HG03521 (cell line): Measurements from ENCODE around the gene IQCK.

Experiments used
- ATAC-seq: cut with Tn5 transposase; IDR thresholded peaks from one replicate; pipeline ENCODE4 v1.9.1; 2021; ENCODE audit warnings: mild to moderate bottlenecking, moderate library complexity; ENCODE audit not compliant: unreplicated experiment

IQCK gene

DNA sequence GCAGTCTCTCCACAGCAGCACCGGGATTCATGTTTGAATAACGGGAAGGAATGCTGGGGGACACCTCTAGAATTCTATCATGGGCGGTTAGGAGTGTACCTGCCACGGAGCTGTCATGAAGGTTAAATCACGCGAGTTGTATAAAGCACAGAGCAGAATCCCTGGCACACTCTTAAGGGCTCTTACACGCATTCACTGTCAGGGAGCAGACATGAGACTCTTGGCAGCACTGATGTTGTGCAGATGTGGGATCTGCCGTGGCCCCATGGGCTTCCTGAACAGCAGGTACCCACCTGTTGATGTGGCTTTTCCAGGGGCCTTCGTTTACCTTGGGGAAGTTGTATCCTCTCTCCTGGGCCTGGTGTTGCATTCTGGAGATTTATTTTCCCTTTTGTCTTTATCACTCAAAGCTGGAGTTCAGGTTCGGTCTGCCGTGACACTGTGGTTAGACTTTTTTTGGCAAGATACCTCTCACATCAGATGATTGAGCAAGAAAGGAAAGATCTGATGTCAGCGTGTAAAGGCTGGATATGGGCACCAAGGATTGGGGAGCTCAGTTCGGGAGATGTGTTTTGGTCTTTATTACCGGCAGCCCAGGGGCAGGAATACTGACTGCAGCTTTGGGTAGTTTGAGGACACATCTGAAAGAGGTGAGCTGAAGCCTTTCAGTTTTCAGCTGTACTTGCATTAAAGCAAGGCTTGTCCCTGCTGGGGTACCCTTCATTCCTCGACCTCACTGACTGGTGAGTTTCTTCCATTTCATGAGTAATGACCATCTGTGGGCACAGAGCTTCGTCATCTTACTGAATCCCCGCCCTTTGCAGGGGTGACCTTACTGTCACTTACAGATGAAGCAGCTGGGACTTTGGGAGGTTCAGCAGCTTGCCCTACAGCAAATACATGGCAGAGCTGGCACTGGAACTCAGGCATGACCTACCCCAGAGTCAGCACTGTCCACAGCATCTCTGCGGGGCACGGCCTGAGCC, 19.3 kb upstream of the IQCK start:
- ATAC-seq = no peak

DNA sequence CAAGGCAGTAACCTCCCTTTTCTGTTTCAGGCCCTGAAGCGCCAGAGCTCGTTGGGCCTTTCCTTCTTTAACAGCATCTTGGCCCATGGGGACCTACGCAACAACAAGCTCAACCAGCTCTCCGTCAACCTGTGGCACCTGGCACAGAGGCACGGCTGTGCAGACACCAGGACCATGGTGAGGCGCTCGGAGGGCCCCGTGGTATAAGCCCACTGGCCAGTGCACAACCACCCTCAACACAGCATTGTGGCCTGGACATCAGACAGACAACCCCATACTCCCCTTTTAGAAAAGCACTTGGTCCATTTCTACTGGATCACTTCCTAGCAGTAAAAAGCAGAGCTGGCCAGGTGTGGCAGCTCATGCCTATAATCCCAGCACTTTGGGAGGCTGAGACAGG, 18.6 kb upstream of the IQCK start:
- no peak for ATAC-seq

DNA sequence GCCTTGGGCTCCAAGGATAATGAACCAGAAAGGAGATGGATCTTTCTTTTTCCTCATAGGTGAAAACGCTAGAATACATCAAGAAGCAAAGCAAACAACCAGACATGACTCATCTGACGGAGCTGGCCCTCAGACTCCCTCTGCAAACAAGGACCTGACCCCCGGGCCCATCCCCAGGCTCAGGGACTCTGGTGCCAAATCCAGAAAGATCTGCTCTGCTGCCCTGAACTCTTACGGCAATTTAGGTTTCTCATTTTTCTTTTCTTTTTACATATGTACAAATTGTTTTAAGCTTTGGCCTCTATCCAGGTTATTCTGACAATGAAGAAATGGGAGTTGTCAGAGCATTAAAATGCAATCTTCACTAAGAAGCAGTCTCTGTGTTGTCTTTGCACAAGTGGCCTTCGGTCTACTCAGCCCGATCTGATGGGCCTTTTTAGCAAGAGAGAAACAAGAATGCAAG, 17.7 kb upstream of the IQCK start:
- ATAC-seq = no peak

DNA sequence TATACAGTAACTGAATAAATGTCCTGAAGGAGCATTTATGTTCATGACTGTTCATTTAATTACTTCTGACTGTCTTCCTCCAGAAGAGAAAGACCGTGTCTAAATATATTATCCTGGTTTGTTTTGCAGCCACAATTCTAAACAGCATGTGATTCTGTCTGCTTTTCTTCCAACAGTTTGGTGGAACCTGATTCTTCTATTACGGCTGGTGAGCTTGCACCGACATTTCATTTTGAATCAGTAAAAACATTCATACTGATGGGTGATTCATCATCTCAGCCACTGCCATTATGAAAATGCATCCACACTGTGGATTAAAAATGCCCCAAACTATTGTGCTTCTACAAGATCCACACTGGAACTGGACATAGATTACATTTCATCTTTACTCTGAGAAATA, 17.0 kb upstream of the IQCK start:
- no peak for ATAC-seq

DNA sequence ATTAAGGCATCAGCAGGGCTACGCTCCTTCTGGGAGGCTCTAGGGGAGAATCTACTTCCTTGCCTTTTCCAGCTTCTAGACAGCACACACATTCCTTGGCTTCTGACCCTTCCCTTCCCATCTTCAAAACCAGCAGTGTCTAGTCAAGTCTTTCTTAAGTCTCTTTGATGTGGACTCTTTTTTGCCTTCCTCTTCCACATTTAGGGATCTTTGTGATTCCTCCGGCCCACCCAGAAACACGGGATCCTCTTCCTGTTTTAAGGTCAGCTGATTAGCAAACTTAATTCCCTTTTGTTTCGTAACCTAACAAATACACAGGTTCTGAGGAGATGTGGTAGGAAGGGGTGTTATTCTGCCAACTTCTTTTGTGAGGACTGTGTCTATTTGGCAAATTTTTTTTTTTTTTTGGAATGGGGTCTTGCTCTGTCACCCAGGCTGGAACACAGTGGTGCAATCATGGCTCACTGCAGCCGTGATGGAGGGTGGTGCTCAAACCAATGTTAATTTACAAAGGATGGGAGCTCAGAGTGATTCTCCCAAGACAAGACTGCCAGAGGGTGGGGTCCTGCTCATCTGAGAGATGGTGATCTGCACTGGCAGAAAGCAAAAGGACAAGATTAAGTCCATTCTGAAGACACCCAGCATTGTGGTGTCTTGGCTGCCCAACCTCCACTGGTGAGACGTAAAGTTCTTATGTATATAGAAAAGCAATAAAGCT, 14.7 kb upstream of the IQCK start:
- ATAC-seq = no peak

DNA sequence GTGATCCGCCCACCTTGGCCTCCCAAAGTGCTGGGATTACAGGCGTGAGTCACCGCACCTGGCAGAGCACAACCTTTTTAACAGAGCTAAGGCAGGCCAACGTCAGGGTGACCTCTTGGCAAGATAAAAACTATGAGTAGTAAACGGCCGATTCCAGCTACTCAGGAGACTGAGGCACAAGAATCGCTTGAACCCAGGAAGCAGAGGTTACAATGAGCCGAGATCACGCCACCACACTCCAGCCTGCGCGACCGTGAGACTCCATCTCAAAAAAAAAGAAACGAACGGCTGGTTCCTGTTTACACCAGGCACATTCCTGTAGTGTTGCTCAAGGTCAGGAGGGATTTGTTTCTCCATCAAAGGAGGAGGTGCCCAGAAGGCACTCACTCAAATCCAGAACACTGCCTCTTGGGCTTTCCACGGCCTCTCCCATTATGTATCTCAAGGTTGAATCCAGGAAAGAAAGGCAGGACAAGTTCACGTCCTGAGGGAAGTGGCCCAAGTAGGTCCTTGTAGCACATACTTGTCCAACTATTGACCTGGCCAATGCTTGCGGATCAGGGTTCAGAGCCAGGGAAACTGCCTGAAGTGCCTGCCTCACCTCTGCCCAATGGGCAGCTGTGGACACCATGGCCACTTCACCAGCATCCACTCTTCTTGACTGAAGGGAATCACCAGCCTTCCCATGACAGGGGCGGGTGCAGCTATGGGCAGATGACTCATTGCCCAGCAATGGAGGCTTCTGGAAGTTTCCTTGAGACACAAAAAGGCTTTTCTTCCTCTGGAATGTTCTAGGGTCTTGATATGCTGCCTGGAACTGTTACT, 13.5 kb upstream of the IQCK start:
- ATAC-seq = no peak

DNA sequence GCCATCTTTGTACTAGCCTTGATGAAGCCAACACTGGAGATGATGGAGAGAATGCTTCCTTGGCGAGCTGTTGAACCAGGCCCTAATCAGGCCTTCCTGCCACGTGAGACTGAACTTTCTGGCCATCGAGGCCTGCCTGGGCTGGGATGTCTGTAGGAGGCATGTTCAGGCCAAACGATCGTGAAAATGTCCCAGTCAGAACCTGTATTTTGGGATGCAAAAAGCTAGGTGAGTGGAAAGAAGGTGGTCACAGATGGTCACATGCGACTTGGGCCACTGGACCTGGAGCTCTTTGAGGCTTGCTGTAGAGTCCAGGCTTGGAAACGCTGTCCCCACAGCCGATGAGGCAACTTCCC, 12.9 kb upstream of the IQCK start:
- ATAC-seq = no peak

DNA sequence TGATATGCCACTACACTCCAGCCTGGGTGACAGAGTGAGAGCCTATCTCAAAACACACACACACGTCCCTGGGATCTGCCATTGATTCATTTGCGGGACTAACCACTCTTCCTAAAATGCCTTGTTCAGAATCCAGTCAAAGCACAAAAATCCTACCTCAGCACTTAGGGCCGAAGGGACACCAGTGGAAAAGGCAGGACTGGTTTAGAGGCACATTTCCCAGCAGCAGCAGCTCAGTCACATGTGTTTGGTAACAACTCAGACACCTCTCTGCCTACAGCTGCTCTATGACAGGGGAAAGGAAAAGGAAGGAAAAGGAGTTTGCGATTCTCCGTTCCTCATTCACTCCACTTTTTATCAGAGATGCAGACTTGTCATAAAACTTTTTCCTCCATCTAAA, 12.2 kb upstream of the IQCK start:
- ATAC-seq = no peak

DNA sequence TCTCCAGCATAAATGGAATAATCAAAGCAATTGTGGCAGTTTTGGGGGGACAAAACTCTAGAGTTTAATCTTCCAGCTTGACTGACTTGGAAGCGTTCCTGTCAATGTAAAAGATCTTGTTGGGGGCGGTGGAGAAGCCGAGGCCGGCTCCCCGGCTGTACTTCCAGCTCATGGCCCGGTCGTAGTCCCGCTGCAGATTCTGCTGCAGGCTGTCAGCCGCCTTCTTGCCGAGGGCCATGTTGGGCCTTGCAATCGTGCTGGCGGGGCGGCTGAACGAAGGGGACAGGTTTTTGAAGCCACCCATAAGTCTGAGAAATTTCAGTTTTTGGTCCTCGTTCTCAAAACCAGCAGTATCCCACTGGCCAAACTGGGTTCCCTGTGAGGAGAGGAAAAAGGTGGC, 11.2 kb upstream of the IQCK start:
- ATAC-seq = no peak

DNA sequence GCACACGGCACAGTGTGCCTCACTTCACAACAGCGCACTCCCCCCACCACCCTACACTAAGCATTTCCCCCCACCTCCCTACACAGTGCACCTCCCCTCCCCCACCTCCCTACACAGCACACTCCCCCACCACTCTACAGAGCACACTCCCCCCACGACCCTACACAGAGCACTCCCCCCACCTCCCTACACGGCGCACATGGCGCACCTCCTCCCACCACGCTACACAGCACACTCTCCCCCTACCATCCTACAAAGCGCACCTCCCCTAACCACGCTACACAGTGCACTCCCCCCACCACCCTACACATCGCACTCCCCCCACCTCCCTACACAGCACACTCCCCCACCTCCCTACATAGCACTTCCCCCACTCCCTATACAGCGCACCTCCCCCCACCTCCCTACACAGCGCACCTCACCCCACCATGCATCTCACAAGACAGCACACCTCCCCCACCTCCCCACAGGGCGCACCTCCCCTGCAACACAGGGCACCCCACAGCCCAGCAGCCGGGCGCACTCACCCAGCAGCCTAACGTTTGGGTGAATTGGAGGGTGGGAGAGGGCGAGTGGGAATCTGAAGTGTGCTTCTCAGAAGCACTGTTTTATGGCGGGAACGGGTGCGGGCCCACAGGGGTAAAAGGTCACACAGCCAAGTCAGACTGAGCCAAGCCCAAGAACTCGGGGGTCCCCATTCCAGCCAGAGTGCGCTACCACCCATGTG, 10.3 kb upstream of the IQCK start:
- ATAC-seq = no peak

DNA sequence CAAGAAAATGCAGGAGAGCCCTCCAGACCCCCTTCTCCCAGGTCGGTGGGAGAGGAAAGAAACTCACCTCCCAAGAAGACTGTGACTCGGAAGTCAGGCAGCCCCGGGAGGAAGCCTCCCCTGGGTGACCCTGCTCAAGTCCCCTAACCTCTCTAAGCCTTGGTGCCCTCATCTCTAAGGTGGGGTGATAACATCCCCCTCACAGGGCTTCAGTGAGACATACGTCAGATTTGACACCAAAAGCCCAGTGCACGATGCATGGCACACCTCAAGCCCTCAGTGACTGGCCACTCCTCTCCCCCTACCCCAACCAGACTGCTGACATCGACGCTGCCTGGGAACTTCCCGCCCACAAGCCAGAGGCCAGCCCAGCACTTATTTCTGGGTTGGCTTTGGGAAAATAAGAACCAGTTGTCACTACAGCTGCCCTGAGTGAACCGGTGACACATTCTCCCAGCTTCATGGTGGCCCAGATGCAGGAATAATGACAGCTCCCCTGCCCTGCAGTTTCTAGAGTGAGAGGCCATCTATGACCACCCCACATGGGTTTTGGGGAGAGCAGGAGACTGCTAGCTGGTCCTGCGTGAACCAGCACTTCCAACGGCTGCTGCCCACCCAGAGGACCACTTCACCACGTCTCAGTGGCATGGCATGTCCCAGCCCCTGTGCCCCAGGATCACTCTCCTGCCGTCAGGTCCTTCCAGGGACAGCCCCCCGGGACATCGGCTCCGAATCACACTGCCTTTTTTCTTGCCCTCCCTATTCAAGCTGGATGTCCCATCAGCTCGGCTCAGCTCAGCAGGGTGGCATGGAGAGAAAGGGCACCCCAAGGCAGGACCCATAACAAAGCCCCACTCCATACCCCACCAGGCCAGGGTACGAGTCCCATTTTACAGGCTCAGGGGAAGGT, 9.5 kb upstream of the IQCK start:
- no peak for ATAC-seq

DNA sequence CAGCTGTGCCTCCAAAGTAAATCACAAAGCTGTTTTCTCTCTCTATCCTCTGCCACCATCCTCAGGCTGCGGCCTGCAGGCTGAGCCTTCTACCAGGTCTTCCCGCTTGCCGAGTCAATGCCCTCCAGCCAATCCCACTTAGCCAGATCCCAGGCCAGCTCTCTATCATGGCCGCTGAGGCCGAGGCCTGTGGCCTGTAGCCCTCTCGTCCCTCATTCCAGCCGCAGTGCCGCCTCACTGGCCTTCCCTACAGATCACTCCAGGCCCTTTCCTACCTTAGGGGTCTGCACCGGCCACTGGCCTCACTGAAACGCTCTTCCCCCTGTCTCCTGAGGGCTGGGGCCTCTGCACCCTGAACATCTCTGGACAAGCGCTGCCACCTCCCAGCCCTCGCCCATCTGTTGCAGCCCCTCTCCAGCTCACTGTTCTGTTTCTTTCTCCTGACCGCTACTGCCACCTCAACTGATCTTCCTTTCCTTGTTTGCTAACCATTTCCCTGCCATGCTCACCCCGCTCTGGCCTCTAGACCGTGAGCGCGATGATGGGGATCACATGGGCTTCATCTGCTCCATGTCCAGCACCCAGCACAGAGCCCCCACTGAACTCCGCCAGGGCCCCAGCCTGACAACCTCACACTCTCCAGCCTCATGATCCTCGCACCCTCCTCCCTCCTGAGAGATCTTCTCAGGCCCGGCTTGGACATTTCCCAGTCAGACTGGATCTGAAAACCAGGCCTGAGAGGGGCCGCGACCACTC, 8.5 kb upstream of the IQCK start:
- ATAC-seq = no peak

DNA sequence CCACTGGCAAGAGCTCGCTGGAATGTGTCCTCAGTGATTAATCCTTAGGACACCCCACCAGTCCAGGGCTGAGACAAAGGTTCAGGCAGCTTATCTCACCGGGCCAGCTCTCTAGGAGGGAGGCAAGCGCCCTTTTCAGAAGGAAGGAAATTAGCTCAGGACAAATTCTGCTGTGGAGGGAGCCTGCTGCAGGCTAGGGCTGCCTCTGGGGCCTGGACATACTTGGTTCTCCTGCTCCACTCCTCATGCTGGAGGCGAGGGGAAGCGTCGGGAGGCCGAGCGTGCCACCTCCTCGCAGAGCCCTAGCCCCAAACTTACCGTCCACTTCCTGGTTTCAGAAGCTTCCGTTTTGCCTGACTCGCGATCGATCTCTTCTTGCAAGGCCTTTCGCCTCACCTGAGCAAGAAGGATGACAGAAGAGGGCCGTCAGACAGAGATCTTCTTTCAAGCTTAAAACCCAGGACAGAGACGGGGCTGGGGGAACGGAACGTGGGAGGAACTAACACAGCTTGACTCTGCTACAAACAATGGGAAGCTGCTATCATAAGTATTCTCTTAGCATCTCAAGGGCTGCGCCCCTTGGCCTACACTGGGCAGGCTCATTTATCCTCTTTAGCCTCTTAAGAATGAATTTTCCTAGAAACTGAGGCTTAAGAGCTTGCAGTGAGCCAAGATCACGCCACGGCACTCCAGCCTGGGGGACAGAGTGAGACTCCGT, 7.7 kb upstream of the IQCK start:
- no peak for ATAC-seq

DNA sequence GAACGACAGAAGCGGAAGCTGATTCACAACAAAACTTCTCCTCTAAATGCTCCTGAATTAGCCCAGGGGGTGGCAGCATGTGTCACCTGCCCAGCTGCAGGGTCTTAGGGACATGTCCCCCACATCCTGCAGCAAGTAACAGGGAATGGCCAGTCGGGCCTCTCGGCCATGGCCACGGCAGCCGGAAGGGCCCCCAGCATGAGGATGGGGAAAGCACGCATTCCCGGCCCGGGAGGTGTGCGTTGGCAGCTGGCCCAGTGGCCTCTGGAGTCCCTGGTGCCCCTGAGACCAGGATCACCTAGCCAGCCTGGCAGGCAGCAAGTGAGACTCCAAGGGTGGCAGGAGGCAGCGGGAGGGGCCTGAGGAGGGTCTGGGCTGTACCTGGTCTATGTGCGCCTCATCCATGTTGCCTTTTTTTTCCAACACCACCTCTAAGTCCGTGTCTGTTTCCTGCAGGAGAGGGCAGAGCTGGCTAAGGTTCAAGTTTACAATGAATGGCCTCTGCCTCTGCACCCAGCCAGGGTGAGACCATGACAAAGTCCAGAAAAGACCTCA, 7.0 kb upstream of the IQCK start:
- ATAC-seq = no peak

DNA sequence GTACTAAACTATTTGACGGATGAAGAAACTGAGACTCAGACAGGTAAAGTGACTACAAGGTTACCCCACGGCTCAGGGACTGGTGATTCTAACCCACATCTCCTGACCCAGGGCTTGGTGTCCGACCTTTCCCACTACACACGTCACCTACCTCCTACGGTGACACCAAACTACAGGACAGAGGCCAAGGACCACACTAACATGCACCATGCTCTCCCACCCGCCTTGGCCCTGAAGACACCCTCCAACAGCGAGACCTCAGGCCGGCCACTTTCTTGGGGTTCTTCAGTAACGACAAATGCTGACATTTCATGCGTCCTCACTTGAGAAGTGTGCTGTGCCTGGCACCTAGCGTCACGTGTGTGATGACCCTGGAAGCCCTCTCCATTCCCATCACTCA, 6.4 kb upstream of the IQCK start:
- no peak for ATAC-seq

DNA sequence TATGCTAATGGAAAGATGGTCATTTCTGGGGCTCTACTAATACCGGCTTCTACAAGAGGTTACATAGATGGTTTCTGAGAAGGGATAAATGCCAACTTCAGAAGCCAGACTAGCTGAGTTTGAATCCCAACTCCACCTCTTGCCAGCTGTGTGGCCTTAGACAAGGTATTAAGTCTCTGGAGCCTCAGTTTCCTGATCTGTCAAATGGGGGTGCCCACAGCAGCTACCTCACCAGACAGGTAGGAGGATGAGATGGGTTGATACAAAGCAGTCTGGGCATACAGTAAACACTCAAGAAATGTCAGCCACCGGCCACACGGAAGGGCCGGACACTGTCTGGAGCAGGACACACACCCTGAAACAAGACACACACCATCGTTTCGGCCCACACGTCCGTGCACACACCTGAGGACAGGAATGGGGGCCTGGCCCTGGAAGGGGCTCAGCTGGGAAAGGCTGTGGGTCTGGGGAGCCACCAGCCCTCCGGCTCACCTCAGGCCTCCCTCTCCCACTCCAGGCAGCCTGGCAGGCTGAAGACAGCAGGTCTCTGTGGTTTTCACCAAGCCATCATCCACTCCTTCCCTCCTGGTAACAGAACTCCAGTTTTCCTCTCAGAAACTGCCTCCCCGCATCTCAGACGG, 5.5 kb upstream of the IQCK start:
- ATAC-seq = no peak

DNA sequence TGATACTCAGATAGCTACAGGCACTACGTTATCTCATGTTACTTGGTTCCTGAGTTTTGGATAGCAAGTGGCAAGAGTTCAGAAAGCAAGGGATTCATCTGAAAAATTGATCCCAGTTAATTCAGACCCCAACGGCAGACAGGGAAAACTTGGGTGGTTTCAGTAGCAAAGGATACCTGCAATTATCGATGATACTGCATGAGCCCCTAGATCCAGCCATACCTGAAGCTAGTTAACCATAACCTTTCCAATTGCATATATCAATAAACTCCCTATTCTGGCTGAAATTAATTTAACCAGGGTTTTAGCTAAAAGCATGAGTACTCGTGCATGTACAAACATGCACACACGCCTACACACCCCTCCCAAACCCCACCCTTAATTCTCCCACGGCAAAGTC, 4.4 kb upstream of the IQCK start:
- no peak for ATAC-seq

DNA sequence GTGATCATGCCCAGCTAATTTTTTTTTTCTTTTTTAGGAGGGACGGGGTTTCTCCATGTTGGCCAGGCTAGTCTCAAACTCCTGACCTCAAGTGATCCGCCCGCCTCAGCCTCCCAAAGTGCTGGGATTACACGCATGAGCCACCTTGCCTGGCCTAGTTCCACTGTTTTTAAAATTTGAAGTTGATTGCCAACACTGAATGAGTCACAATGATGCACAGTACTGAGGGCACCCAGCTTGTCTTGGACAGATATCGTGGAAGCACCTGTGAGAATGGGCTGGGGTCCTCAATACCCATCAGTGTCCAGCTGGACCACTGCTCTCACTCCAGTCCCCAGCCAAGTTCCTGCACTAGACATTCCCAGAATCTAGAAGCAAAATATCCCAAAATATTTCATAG, 2.5 kb upstream of the IQCK start:
- ATAC-seq = no peak
